ENCODE results near the gene MSRB2.

DNA sequence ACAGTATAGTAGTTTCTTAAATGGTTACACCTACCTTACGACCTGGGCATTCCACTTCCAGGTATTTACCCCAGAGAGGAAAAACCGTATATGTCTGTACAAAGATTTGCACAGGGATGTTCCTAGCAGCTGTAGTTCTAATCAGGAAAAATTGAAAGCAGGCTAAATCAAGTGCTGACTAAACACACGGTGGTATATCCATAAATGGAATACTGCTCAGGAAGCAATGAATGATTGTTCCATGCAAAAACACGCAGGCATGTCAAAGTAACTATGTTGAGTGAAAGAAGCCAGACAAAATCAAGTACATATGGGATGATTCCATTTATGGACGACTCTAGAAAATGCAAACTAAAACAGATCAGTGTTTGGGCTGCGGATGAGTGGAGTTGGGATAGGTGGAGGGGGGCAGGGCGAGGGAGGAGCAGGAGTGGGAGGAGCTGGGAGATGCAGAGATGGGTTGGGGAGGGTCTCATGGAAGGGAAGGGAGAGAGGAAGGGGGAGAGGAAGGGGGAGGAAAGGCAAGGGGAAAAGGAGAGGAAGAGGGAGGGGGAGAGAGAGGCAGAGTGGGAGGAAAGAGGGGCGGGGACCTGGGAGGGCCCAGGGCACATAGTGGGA, 484 bp upstream of the MSRB2 start:
- TF ChIP-seq POLR2A (IDR thresholded peaks at IDR 0.05; ENCODE audit: low read depth, low read length) (no peak), POLR2AphosphoS5 (IDR thresholded peaks at IDR 0.05; ENCODE audit: low read depth, low read length) (no peak)
